Prostate gland (tissue), 2 donors: ENCODE results near the gene ERMP1. TPM values are rescaled to one million over a fixed set of nuclear protein-coding genes. Genes with fewer than 3 reads are reported as not detected.

ENCODE experiments used
- DNase-seq: peaks from one replicate; pipeline ENCODE4 v3.0.0-alpha.2; 2019; ENCODE audit warnings: low spot score
- H3K27ac ChIP-seq, 2 donors: fragments of 200-600 bp; sonication (generic); 2 replicates each; pipeline ENCODE4 v1.5.1; 2017 to 2019
- H3K27me3 ChIP-seq: fragments of 200-600 bp; sonication (generic); replicated peaks from 2 replicates; pipeline ENCODE4 v1.5.1; 2019; ENCODE audit not compliant: insufficient read depth
- H3K36me3 ChIP-seq, 2 donors: fragments of 200-600 bp; sonication (generic); 1 replicate in 1 of 2; 2 replicates in 1 of 2; pipeline versions ENCODE4 v1.5.1 to v1.8.1; 2017 to 2019
- H3K4me1 ChIP-seq: fragments of 200-600 bp; sonication (generic); replicated peaks from 2 replicates; pipeline ENCODE4 v1.5.1; 2019
- H3K4me3 ChIP-seq, 2 donors: fragments of 200-600 bp; sonication (generic); 2 replicates each; pipeline ENCODE4 v1.5.1; 2017 to 2019
- H3K9me3 ChIP-seq: fragments of 200-600 bp; sonication (generic); 2 replicates; pipeline ENCODE4 v1.5.1; 2017
- CTCF ChIP-seq, 4 experiments: fragments of 200-600 bp in 2 of 4; fragments of 450-650 bp in 2 of 4; sonication (generic) in 2 of 4; IDR thresholded peaks; 1 replicate in 3 of 4; 2 replicates in 1 of 4; pipeline ENCODE4 v1.5.1; 2016 to 2019; ENCODE audit warnings: antibody characterized with exemption in 4 of 4, mild to moderate bottlenecking in 2 of 4, moderate library complexity in 2 of 4
- POLR2A ChIP-seq: fragments of 450-650 bp; IDR thresholded peaks from one replicate; pipeline ENCODE4 v1.6.1; 2016; ENCODE audit warnings: antibody characterized with exemption, mild to moderate bottlenecking
- POLR2AphosphoS5 ChIP-seq: sonication (generic); formaldehyde crosslinking; IDR thresholded peaks from one replicate; pipeline ENCODE4 v1.6.1; 2017; ENCODE audit warnings: antibody characterized with exemption
- WGBS: methylation state at CpG from one replicate; pipeline ENCODE4 v1.1.5; 2018; 5-methylcytosine and 5-hydroxymethylcytosine counted together
- intact Hi-C: fragments of 100-400 bp; cut with DNase I; formaldehyde crosslinking; loops from one replicate; pipeline ENCODE4 v1.14.2; 2022
- total RNA-seq, 2 donors: library from RNA; depleted of rRNA; stranded (reverse); fragments of >200 nt; gene quantifications; one replicate each; pipeline ENCODE4 v1.1.0, GENCODE V29; 2016

Gene ERMP1
- total RNA-seq, 2 donors from 2014 or later, result 21.7 to 24.7 TPM

- intact Hi-C loops, result no loop called here
- Histone ChIP-seq H3K27me3 (no peaks in the 10 kb centered on the region), H3K9me3 (no peaks in the 10 kb centered on the region), H3K4me1 (no peaks in the 10 kb centered on the region), H3K4me3 (no peak overlapping the region), H3K27ac (no peak overlapping the region), H3K36me3 (no peaks in the 10 kb centered on the region)
- no peak for DNase-seq
- TF ChIP-seq CTCF (IDR thresholded peaks at IDR 0.05) (no peak), POLR2AphosphoS5 (no peak), POLR2A (no peak)
- WGBS, result 58% methylated on average over 2 of the region's 2 CpGs
Observed at GRCh38 chr9:5796298-5796697, 36.6 kb downstream of the ERMP1 start.

GRCh38 chr9:5793812-5794211 is 39.1 kb downstream of the ERMP1 start:
- no peaks in the 10 kb centered on the region for H3K27me3 ChIP-seq
- no peaks in the 10 kb centered on the region for H3K36me3 ChIP-seq
- no peak overlapping the region for H3K27ac ChIP-seq
- 97% methylated on average over 1 of the region's 1 CpG for WGBS
- DNase-seq, result no peak
- no peak for TF ChIP-seq POLR2A
- TF ChIP-seq POLR2AphosphoS5, result no peak
- TF ChIP-seq CTCF (IDR thresholded peaks at IDR 0.05), result no peak
- H3K9me3 ChIP-seq, result no peaks in the 10 kb centered on the region
- H3K4me3 ChIP-seq, result no peak overlapping the region
- intact Hi-C loops, result no loop called here
- H3K4me1 ChIP-seq, result no peaks in the 10 kb centered on the region

GRCh38 chr9:5791870-5792269 is 41.0 kb downstream of the ERMP1 start:
- H3K9me3 ChIP-seq, result no peaks in the 10 kb centered on the region
- TF ChIP-seq POLR2A (no peak), CTCF (IDR thresholded peaks at IDR 0.05) (no peak), POLR2AphosphoS5 (no peak)
- intact Hi-C loops, result no loop called here
- H3K27me3 ChIP-seq, result no peaks in the 10 kb centered on the region
- H3K4me3 ChIP-seq, result no peak overlapping the region
- H3K4me1 ChIP-seq, result no peaks in the 10 kb centered on the region
- no peak overlapping the region for H3K27ac ChIP-seq
- H3K36me3 ChIP-seq, result no peaks in the 10 kb centered on the region
- DNase-seq, result no peak
- WGBS, result 57% methylated on average over 3 of the region's 3 CpGs

- Histone ChIP-seq H3K27ac (no peak overlapping the region), H3K27me3 (no peaks in the 10 kb centered on the region), H3K4me1 (no peaks in the 10 kb centered on the region), H3K9me3 (no peaks in the 10 kb centered on the region), H3K4me3 (no peak overlapping the region), H3K36me3 (no peaks in the 10 kb centered on the region)
- TF ChIP-seq POLR2A, result no peak
- no peak for TF ChIP-seq POLR2AphosphoS5
- TF ChIP-seq CTCF (IDR thresholded peaks at IDR 0.05), result no peak
- intact Hi-C loops, result no loop called here
- no peak for DNase-seq
- WGBS, result 93% methylated on average over 1 of the region's 1 CpG
Observed at GRCh38 chr9:5790923-5791322, 42.0 kb downstream of the ERMP1 start.

- no peaks in the 10 kb centered on the region for H3K9me3 ChIP-seq
- H3K27me3 ChIP-seq, result no peaks in the 10 kb centered on the region
- H3K36me3 ChIP-seq, result no peaks in the 10 kb centered on the region
- WGBS, result 93% methylated on average over 5 of the region's 5 CpGs
- DNase-seq, result no peak
- no peak for TF ChIP-seq POLR2AphosphoS5
- TF ChIP-seq POLR2A, result no peak
- TF ChIP-seq CTCF (IDR thresholded peaks at IDR 0.05), result no peak
- intact Hi-C loops, result no loop called here
- H3K4me3 ChIP-seq, result no peak overlapping the region
- H3K4me1 ChIP-seq, result no peaks in the 10 kb centered on the region
- no peak overlapping the region for H3K27ac ChIP-seq
Observed at GRCh38 chr9:5789489-5789888, 43.4 kb downstream of the ERMP1 start.
